Measurements from ENCODE around the gene UVRAG.

UVRAG gene

GRCh38 chr11:75795276-75796090 is 19.5 kb upstream of the UVRAG start:
- H3K27me3 ChIP-seq (ENCODE audit: control insufficient read depth in 2 of 2, insufficient read depth in 2 of 2, low read length in 2 of 2), result no peaks in the 10 kb centered on the region
- H3K9me3 ChIP-seq (ENCODE audit: control insufficient read depth in 2 of 2, low read length in 2 of 2), result no peaks in the 10 kb centered on the region
- H3K36me3 ChIP-seq (ENCODE audit: control insufficient read depth in 2 of 2, insufficient read depth in 2 of 2, low read length in 2 of 2), result no peaks in the 10 kb centered on the region
- H3K9ac ChIP-seq (ENCODE audit: low read depth in 1 of 2, low read length in 2 of 2), result no peak overlapping the region
- H3K4me3 ChIP-seq (ENCODE audit: low read length in 2 of 2), result no peak overlapping the region
- H3K27ac ChIP-seq (ENCODE audit: low read depth in 2 of 2, low read length in 2 of 2), result no peak overlapping the region
- H3K4me1 ChIP-seq (ENCODE audit: control insufficient read depth in 2 of 2, insufficient read depth in 2 of 2, low read length in 2 of 2), result no peaks in the 10 kb centered on the region

- Histone ChIP-seq H3K36me3 (ENCODE audit: control insufficient read depth in 2 of 2, insufficient read depth in 2 of 2, low read length in 2 of 2) (no peaks in the 10 kb centered on the region), H3K4me1 (ENCODE audit: control insufficient read depth in 2 of 2, insufficient read depth in 2 of 2, low read length in 2 of 2) (no peaks in the 10 kb centered on the region), H3K27ac (ENCODE audit: low read depth in 2 of 2, low read length in 2 of 2) (no peak overlapping the region), H3K9ac (ENCODE audit: low read depth in 1 of 2, low read length in 2 of 2) (no peak overlapping the region), H3K4me3 (ENCODE audit: low read length in 2 of 2) (no peak overlapping the region), H3K9me3 (ENCODE audit: control insufficient read depth in 2 of 2, low read length in 2 of 2) (no peaks in the 10 kb centered on the region), H3K27me3 (ENCODE audit: control insufficient read depth in 2 of 2, insufficient read depth in 2 of 2, low read length in 2 of 2) (no peaks in the 10 kb centered on the region)
Observed at GRCh38 chr11:75796091-75796435, 18.9 kb upstream of the UVRAG start.

DNA sequence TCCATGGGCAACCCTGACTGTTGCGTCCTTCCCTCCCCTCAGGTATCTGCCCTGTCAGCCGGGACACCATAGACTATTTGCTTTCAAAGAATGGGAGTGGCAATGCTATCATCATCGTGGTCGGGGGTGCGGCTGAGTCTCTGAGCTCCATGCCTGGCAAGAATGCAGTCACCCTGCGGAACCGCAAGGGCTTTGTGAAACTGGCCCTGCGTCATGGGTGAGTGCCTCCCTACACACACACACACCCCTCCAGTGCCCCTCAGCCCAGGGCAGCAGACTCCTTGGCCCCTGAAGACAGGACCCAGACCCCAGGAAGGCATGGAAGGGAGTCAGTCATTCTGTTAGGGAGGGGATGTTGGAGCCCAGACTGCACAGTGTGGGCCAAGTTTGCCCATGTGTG is 17.9 kb upstream of the UVRAG start:
- no peaks in the 10 kb centered on the region for H3K36me3 ChIP-seq (ENCODE audit: control insufficient read depth in 2 of 2, insufficient read depth in 2 of 2, low read length in 2 of 2)
- no peaks in the 10 kb centered on the region for H3K9me3 ChIP-seq (ENCODE audit: control insufficient read depth in 2 of 2, low read length in 2 of 2)
- no peak overlapping the region for H3K4me3 ChIP-seq (ENCODE audit: low read length in 2 of 2)
- H3K27me3 ChIP-seq (ENCODE audit: control insufficient read depth in 2 of 2, insufficient read depth in 2 of 2, low read length in 2 of 2), result no peaks in the 10 kb centered on the region
- no peak overlapping the region for H3K9ac ChIP-seq (ENCODE audit: low read depth in 1 of 2, low read length in 2 of 2)
- H3K27ac ChIP-seq (ENCODE audit: low read depth in 2 of 2, low read length in 2 of 2), result no peak overlapping the region
- H3K4me1 ChIP-seq (ENCODE audit: control insufficient read depth in 2 of 2, insufficient read depth in 2 of 2, low read length in 2 of 2), result no peaks in the 10 kb centered on the region

GRCh38 chr11:75797792-75798191 is 17.2 kb upstream of the UVRAG start:
- H3K36me3 ChIP-seq (ENCODE audit: control insufficient read depth in 2 of 2, insufficient read depth in 2 of 2, low read length in 2 of 2), result no peaks in the 10 kb centered on the region
- H3K27me3 ChIP-seq (ENCODE audit: control insufficient read depth in 2 of 2, insufficient read depth in 2 of 2, low read length in 2 of 2), result no peaks in the 10 kb centered on the region
- no peak overlapping the region for H3K27ac ChIP-seq (ENCODE audit: low read depth in 2 of 2, low read length in 2 of 2)
- no peak overlapping the region for H3K4me3 ChIP-seq (ENCODE audit: low read length in 2 of 2)
- no peaks in the 10 kb centered on the region for H3K4me1 ChIP-seq (ENCODE audit: control insufficient read depth in 2 of 2, insufficient read depth in 2 of 2, low read length in 2 of 2)
- H3K9me3 ChIP-seq (ENCODE audit: control insufficient read depth in 2 of 2, low read length in 2 of 2), result no peaks in the 10 kb centered on the region
- H3K9ac ChIP-seq (ENCODE audit: low read depth in 1 of 2, low read length in 2 of 2), result no peak overlapping the region

DNA sequence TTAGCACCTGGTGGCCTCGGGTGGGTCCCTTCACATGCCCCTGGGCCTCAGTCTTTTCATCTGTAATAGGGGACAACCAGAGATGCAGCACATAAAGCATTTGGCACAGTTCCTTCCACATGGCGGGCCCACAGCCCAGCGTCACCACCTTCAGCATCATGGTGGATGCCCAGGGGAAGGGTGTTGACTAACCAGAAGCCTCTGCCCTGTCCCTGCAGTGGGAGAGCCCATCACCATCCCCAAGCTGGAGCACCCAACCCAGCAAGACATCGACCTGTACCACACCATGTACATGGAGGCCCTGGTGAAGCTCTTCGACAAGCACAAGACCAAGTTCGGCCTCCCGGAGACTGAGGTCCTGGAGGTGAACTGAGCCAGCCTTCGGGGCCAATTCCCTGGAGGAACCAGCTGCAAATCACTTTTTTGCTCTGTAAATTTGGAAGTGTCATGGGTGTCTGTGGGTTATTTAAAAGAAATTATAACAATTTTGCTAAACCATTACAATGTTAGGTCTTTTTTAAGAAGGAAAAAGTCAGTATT is 14.8 kb upstream of the UVRAG start:
- H3K9ac ChIP-seq (ENCODE audit: low read depth in 1 of 2, low read length in 2 of 2), result no peak overlapping the region
- H3K27me3 ChIP-seq (ENCODE audit: control insufficient read depth in 2 of 2, insufficient read depth in 2 of 2, low read length in 2 of 2), result no peaks in the 10 kb centered on the region
- no peaks in the 10 kb centered on the region for H3K36me3 ChIP-seq (ENCODE audit: control insufficient read depth in 2 of 2, insufficient read depth in 2 of 2, low read length in 2 of 2)
- H3K9me3 ChIP-seq (ENCODE audit: control insufficient read depth in 2 of 2, low read length in 2 of 2), result no peaks in the 10 kb centered on the region
- no peak overlapping the region for H3K27ac ChIP-seq (ENCODE audit: low read depth in 2 of 2, low read length in 2 of 2)
- H3K4me3 ChIP-seq (ENCODE audit: low read length in 2 of 2), result no peak overlapping the region
- H3K4me1 ChIP-seq (ENCODE audit: control insufficient read depth in 2 of 2, insufficient read depth in 2 of 2, low read length in 2 of 2), result no peaks in the 10 kb centered on the region

GRCh38 chr11:75800728-75801361 is 14.2 kb upstream of the UVRAG start:
- Histone ChIP-seq H3K27ac (ENCODE audit: low read depth in 2 of 2, low read length in 2 of 2) (no peak overlapping the region), H3K9ac (ENCODE audit: low read depth in 1 of 2, low read length in 2 of 2) (no peak overlapping the region), H3K4me1 (ENCODE audit: control insufficient read depth in 2 of 2, insufficient read depth in 2 of 2, low read length in 2 of 2) (no peaks in the 10 kb centered on the region), H3K4me3 (ENCODE audit: low read length in 2 of 2) (no peak overlapping the region), H3K27me3 (ENCODE audit: control insufficient read depth in 2 of 2, insufficient read depth in 2 of 2, low read length in 2 of 2) (no peaks in the 10 kb centered on the region), H3K36me3 (ENCODE audit: control insufficient read depth in 2 of 2, insufficient read depth in 2 of 2, low read length in 2 of 2) (no peaks in the 10 kb centered on the region), H3K9me3 (ENCODE audit: control insufficient read depth in 2 of 2, low read length in 2 of 2) (no peaks in the 10 kb centered on the region)

GRCh38 chr11:75801362-75802020 is 13.5 kb upstream of the UVRAG start:
- Histone ChIP-seq H3K9me3 (ENCODE audit: control insufficient read depth in 2 of 2, low read length in 2 of 2) (no peaks in the 10 kb centered on the region), H3K9ac (ENCODE audit: low read depth in 1 of 2, low read length in 2 of 2) (no peak overlapping the region), H3K4me1 (ENCODE audit: control insufficient read depth in 2 of 2, insufficient read depth in 2 of 2, low read length in 2 of 2) (no peaks in the 10 kb centered on the region), H3K36me3 (ENCODE audit: control insufficient read depth in 2 of 2, insufficient read depth in 2 of 2, low read length in 2 of 2) (no peaks in the 10 kb centered on the region), H3K27ac (ENCODE audit: low read depth in 2 of 2, low read length in 2 of 2) (no peak overlapping the region), H3K4me3 (ENCODE audit: low read length in 2 of 2) (no peak overlapping the region), H3K27me3 (ENCODE audit: control insufficient read depth in 2 of 2, insufficient read depth in 2 of 2, low read length in 2 of 2) (no peaks in the 10 kb centered on the region)

- no peaks in the 10 kb centered on the region for H3K27me3 ChIP-seq (ENCODE audit: control insufficient read depth in 2 of 2, insufficient read depth in 2 of 2, low read length in 2 of 2)
- H3K4me1 ChIP-seq (ENCODE audit: control insufficient read depth in 2 of 2, insufficient read depth in 2 of 2, low read length in 2 of 2), result no peaks in the 10 kb centered on the region
- H3K36me3 ChIP-seq (ENCODE audit: control insufficient read depth in 2 of 2, insufficient read depth in 2 of 2, low read length in 2 of 2), result no peaks in the 10 kb centered on the region
- no peaks in the 10 kb centered on the region for H3K9me3 ChIP-seq (ENCODE audit: control insufficient read depth in 2 of 2, low read length in 2 of 2)
- H3K27ac ChIP-seq (ENCODE audit: low read depth in 2 of 2, low read length in 2 of 2), result no peak overlapping the region
- no peak overlapping the region for H3K9ac ChIP-seq (ENCODE audit: low read depth in 1 of 2, low read length in 2 of 2)
- no peak overlapping the region for H3K4me3 ChIP-seq (ENCODE audit: low read length in 2 of 2)
Observed at GRCh38 chr11:75802021-75802912, 12.7 kb upstream of the UVRAG start.

GRCh38 chr11:75802913-75803820 is 11.8 kb upstream of the UVRAG start:
- no peaks in the 10 kb centered on the region for H3K36me3 ChIP-seq (ENCODE audit: control insufficient read depth in 2 of 2, insufficient read depth in 2 of 2, low read length in 2 of 2)
- H3K9ac ChIP-seq (ENCODE audit: low read depth in 1 of 2, low read length in 2 of 2), result no peak overlapping the region
- H3K4me3 ChIP-seq (ENCODE audit: low read length in 2 of 2), result no peak overlapping the region
- no peak overlapping the region for H3K27ac ChIP-seq (ENCODE audit: low read depth in 2 of 2, low read length in 2 of 2)
- no peaks in the 10 kb centered on the region for H3K4me1 ChIP-seq (ENCODE audit: control insufficient read depth in 2 of 2, insufficient read depth in 2 of 2, low read length in 2 of 2)
- no peaks in the 10 kb centered on the region for H3K27me3 ChIP-seq (ENCODE audit: control insufficient read depth in 2 of 2, insufficient read depth in 2 of 2, low read length in 2 of 2)
- no peaks in the 10 kb centered on the region for H3K9me3 ChIP-seq (ENCODE audit: control insufficient read depth in 2 of 2, low read length in 2 of 2)

Measured in mucosa of rectum (tissue), 2 donors.